H7 (cell line): ENCODE measurements around the gene ZWILCH. TPM values are rescaled to one million over a fixed set of nuclear protein-coding genes. Genes with fewer than 3 reads are reported as not detected.

ENCODE experiments used
- DNase-seq: peaks from one replicate; pipeline ENCODE4 v3.0.0; 2012
- H3K27me3 ChIP-seq: 2 replicates; pipeline ENCODE4 v1.6.0; 2011; ENCODE audit warnings: mild to moderate bottlenecking, low read length; ENCODE audit not compliant: control insufficient read depth, insufficient read depth
- H3K36me3 ChIP-seq: replicated peaks from 2 replicates; pipeline ENCODE4 v1.5.1; 2011; ENCODE audit warnings: low read length; ENCODE audit not compliant: control insufficient read depth, insufficient read depth
- H3K4me3 ChIP-seq: 2 replicates; pipeline ENCODE4 v1.5.1; 2011; ENCODE audit warnings: low read depth, mild to moderate bottlenecking, control low read depth, low read length, moderate library complexity; ENCODE audit not compliant: insufficient read depth
- total RNA-seq: library from RNA; depleted of rRNA; stranded (reverse); fragments of >200 nt; shearing (Covaris generic); gene quantifications from 2 replicates; pipeline ENCODE4 v1.2.3, GENCODE V29; 2014

ZWILCH gene
- total RNA-seq, 1 experiment from 2014 or later: 68.3 TPM

DNA sequence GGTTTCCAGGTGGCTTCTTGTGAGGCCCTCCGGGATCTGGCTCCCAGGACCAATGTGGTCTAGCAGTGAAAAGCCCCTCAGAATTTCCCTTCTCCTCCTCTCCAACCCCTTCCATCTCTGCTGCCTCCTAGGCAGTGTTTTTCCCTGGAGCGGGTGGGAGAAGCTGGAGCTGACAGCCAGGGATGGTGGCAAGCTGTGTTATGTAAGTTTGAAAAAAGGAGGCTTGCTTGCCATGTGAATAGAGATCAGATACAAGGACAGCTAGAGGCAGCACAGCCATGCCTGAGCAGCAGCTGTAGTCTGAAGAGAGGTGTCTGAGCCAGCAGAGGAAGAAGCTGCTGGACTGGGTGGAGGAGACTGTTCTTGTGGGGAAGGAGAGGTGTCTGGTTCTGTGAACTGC, 28.1 kb upstream of the ZWILCH start:
- DNase-seq: no peak
- peaks cover 5% of the 10 kb centered on the region for H3K36me3 ChIP-seq
- H3K27me3 ChIP-seq: no peaks in the 10 kb centered on the region
- H3K4me3 ChIP-seq: no peak overlapping the region

DNA sequence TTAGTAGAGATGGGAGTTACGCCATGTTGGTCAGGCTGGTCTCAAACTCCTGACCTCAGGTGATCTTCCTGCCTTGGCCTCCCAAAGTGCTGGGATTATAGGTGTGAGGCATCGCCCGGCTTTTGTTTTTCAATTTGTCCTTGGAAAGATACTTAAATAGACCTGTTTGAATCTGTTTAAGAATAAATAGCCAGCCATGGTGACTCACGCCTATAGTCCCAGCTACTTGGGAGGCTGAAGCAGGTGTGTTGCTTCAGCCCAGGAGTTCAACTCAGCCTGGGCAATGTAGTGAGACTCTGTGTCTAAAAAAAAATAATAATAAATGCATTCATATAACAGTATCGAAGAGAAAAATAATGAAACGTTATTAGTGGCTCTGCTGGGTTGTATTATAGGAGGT, 24.9 kb upstream of the ZWILCH start:
- Histone ChIP-seq H3K27me3 (no peaks in the 10 kb centered on the region; the same call in 1 of the 2 replicates), H3K4me3 (no peak overlapping the region), H3K36me3 (peaks cover 9% of the 10 kb centered on the region)
- DNase-seq: no peak

DNA sequence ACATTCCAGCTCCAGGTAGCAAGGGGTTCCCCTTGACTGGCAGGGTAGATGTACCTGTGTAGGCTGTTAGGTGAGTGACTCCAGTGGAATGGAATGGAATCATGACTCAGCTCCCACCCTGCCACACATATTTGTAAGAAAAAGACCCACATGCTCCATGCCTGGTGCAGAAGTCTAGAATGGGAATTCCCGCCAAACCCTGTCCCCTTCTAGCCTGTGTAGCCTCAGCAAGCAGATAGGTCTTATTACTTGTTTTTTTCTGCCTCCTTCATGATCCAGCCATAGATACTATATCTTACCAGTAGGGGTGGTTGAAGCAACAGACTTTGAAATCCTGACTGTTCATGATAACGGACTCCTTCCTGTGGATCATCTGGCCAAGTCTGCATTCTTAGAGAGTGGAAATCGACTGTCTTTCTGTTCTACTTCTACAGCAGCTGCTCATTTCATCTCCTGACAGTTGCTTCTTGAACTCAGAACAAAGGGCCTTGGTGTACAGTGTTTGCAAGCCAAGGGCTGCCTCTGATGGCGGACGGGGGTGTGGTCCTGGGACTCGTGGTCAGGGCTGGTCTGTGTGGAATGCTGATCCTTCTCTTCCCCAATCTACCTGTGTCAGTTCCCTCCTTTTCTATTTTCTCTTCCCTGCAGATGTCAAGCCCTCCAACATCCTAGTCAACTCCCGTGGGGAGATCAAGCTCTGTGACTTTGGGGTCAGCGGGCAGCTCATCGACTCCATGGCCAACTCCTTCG, 23.8 kb upstream of the ZWILCH start:
- Histone ChIP-seq H3K27me3 (no peaks in the 10 kb centered on the region; the same call in 1 of the 2 replicates), H3K4me3 (no peak overlapping the region), H3K36me3 (peaks cover 9% of the 10 kb centered on the region)
- no peak for DNase-seq

DNA sequence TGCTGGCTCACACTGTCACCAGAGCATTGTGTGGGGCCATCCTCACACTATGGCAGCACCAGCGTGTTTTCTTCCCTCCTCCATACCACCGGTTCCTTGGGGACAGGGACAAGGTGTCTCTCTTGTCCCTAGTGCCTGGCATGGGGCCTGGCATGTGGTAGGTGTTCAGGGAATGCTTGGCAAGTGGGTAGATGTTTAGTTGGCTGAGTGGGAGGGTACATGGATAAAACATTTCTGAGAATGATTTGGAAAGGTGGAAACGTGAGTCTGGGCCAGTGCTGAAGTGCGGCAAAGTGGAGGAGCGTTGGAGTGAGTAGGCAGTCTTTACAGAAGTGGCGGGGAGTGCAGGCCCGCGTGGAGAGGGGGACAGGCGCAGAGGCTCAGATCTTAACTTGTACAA, 22.6 kb upstream of the ZWILCH start:
- Histone ChIP-seq H3K27me3 (no peaks in the 10 kb centered on the region; the same call in 1 of the 2 replicates), H3K36me3 (peaks cover 9% of the 10 kb centered on the region), H3K4me3 (no peak overlapping the region)
- no peak for DNase-seq

DNA sequence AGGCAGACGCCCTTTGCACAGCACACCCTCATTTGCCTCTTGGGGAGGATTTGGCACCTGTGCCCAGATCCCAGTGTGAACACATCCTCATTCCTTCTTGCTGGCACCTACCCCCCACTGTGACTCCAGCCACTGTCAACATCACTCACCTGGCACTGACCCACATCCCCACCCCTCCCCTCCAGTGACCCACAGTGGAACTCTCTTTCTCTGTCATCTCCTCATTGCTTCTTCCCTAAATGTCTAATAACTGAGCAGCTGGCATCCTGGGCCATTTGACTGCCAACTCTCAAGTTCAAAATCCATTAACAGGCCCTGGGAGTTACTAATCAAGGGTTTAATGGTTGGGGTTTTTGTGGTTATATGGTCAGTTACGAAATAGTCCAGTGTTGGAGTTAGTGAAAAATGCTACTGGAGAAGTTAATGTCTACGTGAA, 22.0 kb upstream of the ZWILCH start:
- no peak for DNase-seq
- peaks cover 15% of the 10 kb centered on the region for H3K36me3 ChIP-seq
- H3K4me3 ChIP-seq: no peak overlapping the region
- H3K27me3 ChIP-seq: no peaks in the 10 kb centered on the region; the same call in 1 of the 2 replicates

DNA sequence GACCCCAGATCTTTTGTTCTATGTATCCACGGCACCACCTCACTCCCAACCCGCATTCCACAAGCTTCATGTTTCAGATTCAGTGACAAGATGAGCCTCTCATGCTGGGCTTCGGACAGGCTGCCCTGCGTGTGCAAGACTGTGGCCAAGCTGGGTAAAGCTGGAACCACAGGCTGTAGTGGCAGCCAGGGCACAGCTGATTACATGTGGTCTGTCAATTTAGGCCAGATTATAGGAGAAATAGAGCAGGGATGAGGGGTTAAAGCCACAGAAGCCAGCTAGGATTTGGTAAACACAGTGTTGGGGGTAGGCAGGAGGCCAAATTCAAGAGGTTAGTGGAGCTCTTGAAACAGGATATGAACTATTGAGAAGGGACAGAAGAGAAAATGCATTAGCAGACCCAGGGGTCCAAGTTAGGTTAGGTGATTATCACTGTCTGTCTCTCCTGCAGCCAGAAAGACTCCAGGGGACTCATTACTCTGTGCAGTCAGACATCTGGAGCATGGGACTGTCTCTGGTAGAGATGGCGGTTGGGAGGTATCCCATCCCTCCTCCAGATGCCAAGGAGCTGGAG, 20.5 kb upstream of the ZWILCH start:
- DNase-seq: no peak
- Histone ChIP-seq H3K27me3 (no peaks in the 10 kb centered on the region; the same call in 1 of the 2 replicates), H3K36me3 (peaks cover 17% of the 10 kb centered on the region), H3K4me3 (no peak overlapping the region)

DNA sequence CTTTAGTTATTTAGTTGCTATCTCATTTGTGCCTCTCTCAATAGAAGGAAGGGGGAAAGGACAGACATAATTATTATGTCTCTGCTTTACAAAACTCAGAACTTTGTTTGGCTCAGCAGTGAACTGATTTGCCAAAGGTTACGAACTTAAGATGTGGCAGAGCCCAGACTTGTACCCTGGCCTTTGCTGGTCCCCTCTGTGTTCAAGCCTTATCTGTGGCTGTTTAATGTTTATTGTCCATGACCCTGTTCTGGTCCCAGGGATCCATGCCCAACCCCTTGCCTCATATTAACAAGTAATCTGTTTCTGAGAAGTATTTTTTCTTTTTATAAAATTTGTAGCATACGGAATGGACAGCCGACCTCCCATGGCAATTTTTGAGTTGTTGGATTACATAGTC, 18.2 kb upstream of the ZWILCH start:
- H3K27me3 ChIP-seq: no peaks in the 10 kb centered on the region; the same call in 1 of the 2 replicates
- no peak for DNase-seq
- H3K36me3 ChIP-seq: peaks cover 20% of the 10 kb centered on the region
- no peak overlapping the region for H3K4me3 ChIP-seq

DNA sequence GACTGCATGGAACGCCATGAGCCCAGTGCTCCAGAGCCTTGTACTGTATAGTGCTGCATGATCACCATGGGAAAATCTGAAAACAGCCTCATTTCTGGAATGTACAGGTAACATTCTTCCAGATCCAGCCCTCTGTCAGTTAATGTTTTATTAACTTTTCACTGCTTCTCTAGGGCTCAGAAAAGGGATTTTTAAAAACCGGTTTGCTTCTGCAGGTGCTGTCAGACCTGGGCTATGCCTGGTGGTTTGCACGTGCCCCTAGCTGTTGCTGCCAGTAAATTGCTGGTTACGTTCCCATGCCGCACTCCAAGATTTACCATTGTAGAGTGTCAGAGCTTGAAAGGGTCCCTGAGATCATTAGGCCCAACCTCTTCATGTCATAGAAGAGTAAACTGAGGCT, 16.6 kb upstream of the ZWILCH start:
- Histone ChIP-seq H3K4me3 (no peak overlapping the region), H3K36me3 (peaks cover 19% of the 10 kb centered on the region), H3K27me3 (no peaks in the 10 kb centered on the region)
- DNase-seq: no peak

DNA sequence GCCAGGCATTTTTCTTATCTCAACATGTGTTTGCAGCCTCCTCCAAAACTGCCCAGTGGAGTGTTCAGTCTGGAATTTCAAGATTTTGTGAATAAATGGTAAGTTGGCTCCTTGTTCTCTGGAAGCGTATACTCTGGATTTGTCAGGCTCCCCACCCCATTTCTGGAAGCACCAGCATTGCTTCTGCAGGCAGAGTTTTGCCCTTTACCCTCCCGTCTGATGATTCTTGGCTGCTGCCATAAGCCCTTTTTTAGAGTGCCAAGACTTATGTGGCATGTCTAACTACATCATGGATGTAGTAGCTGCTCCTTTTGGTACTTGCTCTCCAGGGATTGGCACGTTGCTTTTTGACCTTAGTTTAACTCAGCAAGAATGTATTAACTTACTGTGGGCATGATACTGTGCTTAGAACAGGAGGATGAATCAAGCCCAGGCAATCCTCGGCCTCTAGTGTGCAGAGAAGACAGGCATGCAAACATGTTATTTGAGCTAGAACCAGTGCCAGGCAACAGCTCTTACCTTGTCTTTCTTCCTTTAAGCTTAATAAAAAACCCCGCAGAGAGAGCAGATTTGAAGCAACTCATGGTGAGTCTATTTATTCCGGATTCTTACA, 15.8 kb upstream of the ZWILCH start:
- DNase-seq: no peak

DNA sequence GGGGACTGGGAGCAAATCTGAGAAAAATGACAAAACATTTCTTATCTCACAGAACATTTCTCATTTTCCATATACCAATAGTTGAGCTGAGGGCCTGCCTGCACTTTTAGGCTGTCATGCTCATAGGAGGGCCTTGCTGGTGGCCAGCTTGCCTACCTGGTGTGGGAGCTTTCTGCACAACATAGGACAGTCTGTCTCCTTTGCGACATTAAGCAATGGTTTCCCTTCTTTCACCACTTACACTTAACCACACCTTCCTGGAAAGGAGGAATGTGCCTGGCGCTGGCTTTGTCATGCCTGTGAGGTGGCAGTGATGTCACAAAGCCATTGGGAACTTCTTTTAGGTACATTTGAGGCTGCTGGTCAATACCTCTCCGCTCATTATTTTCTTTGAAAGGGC, 13.3 kb upstream of the ZWILCH start:
- no peak for DNase-seq
- no peaks in the 10 kb centered on the region for H3K27me3 ChIP-seq
- peaks cover 30% of the 10 kb centered on the region for H3K36me3 ChIP-seq
- no peak overlapping the region for H3K4me3 ChIP-seq

More for the DNA sequence above, 15.8 kb upstream of the ZWILCH start:
- Histone ChIP-seq H3K36me3 (peaks cover 24% of the 10 kb centered on the region), H3K4me3 (no peak overlapping the region), H3K27me3 (no peaks in the 10 kb centered on the region)

DNA sequence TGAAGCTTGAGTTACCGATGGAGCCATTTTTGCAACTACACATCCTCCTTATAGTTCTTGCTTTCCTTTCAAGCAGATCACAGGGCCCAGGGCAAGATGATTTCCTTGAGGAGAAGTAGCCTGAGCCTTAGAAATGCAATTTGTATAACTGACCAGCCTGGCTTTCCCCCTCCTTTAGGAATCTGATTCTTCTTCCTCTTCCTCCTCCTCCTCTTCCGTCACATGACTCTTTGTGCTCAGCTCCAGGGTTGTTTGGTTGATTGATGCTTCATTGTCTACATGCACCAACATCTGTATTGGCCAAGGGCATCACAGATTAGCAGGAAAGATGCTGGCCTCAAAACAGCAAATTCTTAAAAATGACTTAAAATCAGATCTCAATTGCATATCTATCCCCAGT, 10.9 kb upstream of the ZWILCH start:
- DNase-seq: no peak
- Histone ChIP-seq H3K36me3 (peaks cover 25% of the 10 kb centered on the region), H3K27me3 (no peaks in the 10 kb centered on the region), H3K4me3 (no peak overlapping the region)

DNA sequence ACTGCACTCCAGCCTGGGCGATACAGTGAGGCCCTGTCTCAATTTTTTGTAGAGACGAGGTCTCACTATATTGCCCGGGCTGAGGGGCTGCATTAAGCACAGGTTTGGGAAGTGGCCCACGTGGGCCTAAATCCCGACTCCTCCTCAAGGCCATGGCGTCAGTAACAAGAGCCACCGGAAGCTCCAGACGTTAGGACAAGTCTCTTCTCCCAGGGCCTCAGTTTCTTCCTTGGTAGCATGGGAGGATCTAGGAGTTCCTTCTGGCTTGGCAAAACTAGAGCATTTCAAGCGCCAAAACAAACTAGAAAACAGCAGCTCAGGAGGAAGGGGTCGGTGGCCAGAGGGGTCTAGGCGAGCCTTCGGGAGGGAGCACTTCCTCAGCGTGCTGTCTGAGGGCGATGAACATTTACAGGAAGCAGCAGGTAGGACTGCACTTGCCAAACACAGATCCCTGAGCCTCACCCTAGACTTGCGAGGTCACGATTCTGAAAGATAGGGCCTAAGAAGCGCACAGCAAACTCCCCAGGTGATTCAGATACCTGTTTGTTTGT, 8.1 kb upstream of the ZWILCH start:
- Histone ChIP-seq H3K27me3 (no peaks in the 10 kb centered on the region), H3K4me3 (peak overlapping the region; percentile 59), H3K36me3 (peaks cover 40% of the 10 kb centered on the region)
- DNase-seq: no peak

DNA sequence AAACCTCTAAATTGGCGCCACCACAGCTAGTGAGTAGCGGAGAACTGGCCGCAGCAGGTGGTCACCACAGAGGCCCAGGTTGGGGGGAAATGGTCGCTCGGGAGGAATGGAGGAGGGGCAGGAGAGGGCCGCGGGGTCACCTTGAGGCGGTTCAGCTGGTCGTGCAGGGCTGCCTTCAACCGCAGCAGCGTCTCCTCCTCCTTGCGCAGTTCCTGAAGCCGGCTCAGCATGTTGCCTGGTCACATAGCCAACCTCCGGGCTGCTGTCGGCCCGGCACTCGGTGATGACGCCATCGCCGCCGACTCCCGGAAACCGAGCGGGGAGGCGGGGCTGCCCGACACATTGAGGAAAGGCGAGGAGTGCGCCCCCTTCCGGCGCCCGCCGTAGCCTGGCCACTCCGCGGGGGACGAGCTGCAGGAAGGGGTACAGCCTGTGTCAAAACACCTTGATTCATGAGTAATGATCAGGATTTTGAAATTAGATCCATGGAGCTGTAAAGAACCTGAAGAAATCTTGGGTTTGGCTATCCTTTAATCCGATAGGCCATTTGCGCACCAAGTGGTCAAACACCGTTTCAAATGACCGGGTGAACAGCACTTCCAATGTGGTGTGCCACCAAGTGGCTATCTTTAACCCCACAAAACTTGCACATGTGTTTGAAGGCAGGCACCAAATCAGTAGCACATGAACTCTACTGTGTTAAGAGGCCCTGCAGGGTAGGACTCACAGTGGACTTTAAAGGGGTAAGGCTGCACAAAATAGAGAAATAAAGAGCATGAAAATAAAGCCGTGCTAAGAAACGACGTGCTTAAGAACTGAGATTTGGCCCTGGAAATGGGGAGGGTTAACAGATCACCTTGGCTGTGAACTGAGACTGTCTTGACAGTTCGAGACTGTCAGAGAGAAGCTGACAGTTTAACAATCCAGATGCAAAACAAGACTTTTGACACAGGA, 7.3 kb upstream of the ZWILCH start, which contains the start of gene SNAPC5:
TSS of gene SNAPC5 (minus strand) at position 261 of the 954 bp plus-strand sequence. CDS start at position 230, 31 bp downstream.
- Histone ChIP-seq H3K4me3 (peak within 1 kb of the TSS; percentile 59), H3K36me3 (peaks cover 46% of the 10 kb centered on the region), H3K27me3 (no peaks in the 10 kb centered on the region)
- DNase-seq: peak; percentile 94
